HS-27A (cell line): ENCODE measurements around the gene INHBA.

Experiments
- DNase-seq: peaks from one replicate; pipeline ENCODE4 v3.0.0-alpha.2; 2012; ENCODE audit warnings: low read depth, missing footprints

INHBA gene

GRCh38 chr7:41688906-41689305 is 14.0 kb downstream of the INHBA start:
- DNase-seq = no peak

GRCh38 chr7:41688012-41688625 is 14.8 kb downstream of the INHBA start:
- no peak for DNase-seq

- DNase-seq = no peak
These were observed 17.2 kb downstream of the INHBA start for GRCh38 chr7:41685684-41686083.

GRCh38 chr7:41682422-41682821 is 20.5 kb downstream of the INHBA start:
- DNase-seq = no peak

GRCh38 chr7:41679566-41679965 is 23.3 kb downstream of the INHBA start:
- DNase-seq = no peak

GRCh38 chr7:41674505-41675023 is 28.3 kb downstream of the INHBA start:
- no peak for DNase-seq

GRCh38 chr7:41661596-41661995 is 41.3 kb downstream of the INHBA start:
- no peak for DNase-seq

GRCh38 chr7:41659539-41659938 is 43.4 kb downstream of the INHBA start:
- DNase-seq = no peak

GRCh38 chr7:41656366-41656765 is 46.5 kb downstream of the INHBA start:
- no peak for DNase-seq

GRCh38 chr7:41655426-41655825 is 47.5 kb downstream of the INHBA start:
- DNase-seq = no peak

- DNase-seq = no peak
These were observed 50.6 kb downstream of the INHBA start for GRCh38 chr7:41652267-41652666.

- no peak for DNase-seq
These were observed 54.4 kb downstream of the INHBA start for GRCh38 chr7:41648501-41648900.

- DNase-seq = no peak
These were observed 59.3 kb downstream of the INHBA start for GRCh38 chr7:41643616-41644015.

- no peak for DNase-seq
These were observed 61.2 kb downstream of the INHBA start for GRCh38 chr7:41641665-41642014.

- no peak for DNase-seq
These were observed 61.8 kb downstream of the INHBA start for GRCh38 chr7:41641011-41641664.

GRCh38 chr7:41640487-41640886 is 62.4 kb downstream of the INHBA start:
- DNase-seq = no peak

- no peak for DNase-seq
These were observed 65.8 kb downstream of the INHBA start for GRCh38 chr7:41637049-41637448.
